GM12878 (cell line): ENCODE measurements around the gene RYR2. TPM values are rescaled to one million over a fixed set of nuclear protein-coding genes. Genes with fewer than 3 reads are reported as not detected.

ENCODE experiments used
- ATAC-seq: fragments of 200-7000 bp; cut with Tn5 transposase; 3 replicates; pipeline ENCODE4 v1.9.1; 2020; ENCODE audit warnings: mild to moderate bottlenecking, moderate library complexity
- BruUV-seq: library from RNA; stranded (reverse); fragments of 400-500 nt; replicated peaks from 2 replicates; lab custom pipeline; 2021; lab: Mats Ljungman, UMichigan
- CTCF ChIA-PET: fragments of 300-600 bp; sonication (Branson Sonifier 250); formaldehyde crosslinking; extraction: SDS; loops from one replicate; lab custom pipeline; 2021; ENCODE audit warnings: inconsistent platforms; lab: Yijun Ruan, JAX
- POLR2A ChIA-PET: fragments of 350-600 bp; formaldehyde crosslinking; extraction: SDS; loops from one replicate; lab custom pipeline; 2021; ENCODE audit warnings: inconsistent platforms; lab: Charles Lee
- RAD21 ChIA-PET: fragments of 300-600 bp; sonication (Branson Sonifier 250); formaldehyde crosslinking; loops from one replicate; lab custom pipeline; 2023; ENCODE audit warnings: antibody characterized with exemption; ENCODE audit not compliant: unreplicated experiment; lab: Charles Lee
- SMC1A ChIA-PET: fragments of 300-600 bp; sonication (Branson Sonifier 250); formaldehyde crosslinking; loops from one replicate; lab custom pipeline; 2023; ENCODE audit not compliant: unreplicated experiment, uncharacterized antibody; lab: Charles Lee
- DNase-seq: peaks from one replicate; pipeline ENCODE4 v3.0.0-alpha.2; 2011; ENCODE audit warnings: low read depth, low spot score
- FAIRE-seq: peaks from 3 replicates; lab custom pipeline; 2011; peaks lifted over from hg19 to GRCh38; lab: Jason Lieb, UNC
- H2AFZ ChIP-seq: 2 replicates; pipeline ENCODE4 v1.6.0; 2011; ENCODE audit warnings: low read depth, low read length, control low read depth; ENCODE audit not compliant: control insufficient read depth
- H3K27ac ChIP-seq: 2 replicates; pipeline ENCODE4 v1.5.1; 2011; ENCODE audit warnings: control low read depth; ENCODE audit not compliant: control insufficient read depth, insufficient read depth
- H3K27me3 ChIP-seq, 2 experiments: replicated peaks in 1 of 2; 2 replicates each; pipeline versions ENCODE4 v1.6.0 to v1.6.1; 2011; ENCODE audit warnings: low read length in 1 of 2; ENCODE audit not compliant: control insufficient read depth in 2 of 2, insufficient read depth in 2 of 2
- H3K36me3 ChIP-seq, 2 experiments: 2 replicates each; pipeline ENCODE4 v1.5.1; 2011; ENCODE audit warnings: low read length in 1 of 2; ENCODE audit not compliant: control insufficient read depth in 2 of 2, insufficient read depth in 2 of 2
- H3K4me1 ChIP-seq: 2 replicates; pipeline ENCODE4 v1.6.1; 2011; ENCODE audit warnings: mild to moderate bottlenecking, low read length, moderate library complexity, mixed read lengths; ENCODE audit not compliant: control insufficient read depth, insufficient read depth
- H3K4me2 ChIP-seq: 2 replicates; pipeline ENCODE4 v1.6.0; 2011; ENCODE audit warnings: control low read depth; ENCODE audit not compliant: control insufficient read depth, insufficient read depth
- H3K4me3 ChIP-seq: fragments of 200-600 bp; sonication (generic); 2 replicates; pipeline ENCODE4 v1.5.1; 2016
- H3K79me2 ChIP-seq: 2 replicates; pipeline ENCODE4 v1.6.0; 2011; ENCODE audit warnings: low read length; ENCODE audit not compliant: control insufficient read depth, insufficient read depth
- H3K9ac ChIP-seq: 2 replicates; pipeline ENCODE4 v1.8.0; 2011; ENCODE audit warnings: low read length, control low read depth, mixed read lengths; ENCODE audit not compliant: control insufficient read depth, insufficient read depth
- H3K9me3 ChIP-seq: replicated peaks from 3 replicates; pipeline ENCODE4 v1.5.1; 2011; ENCODE audit warnings: mild to moderate bottlenecking, low read length; ENCODE audit not compliant: control insufficient read depth, insufficient read depth
- H4K20me1 ChIP-seq: 2 replicates; pipeline ENCODE4 v1.6.0; 2011; ENCODE audit not compliant: control insufficient read depth, insufficient read depth
- EP300 ChIP-seq, 2 experiments: fragments of 150-350 bp in 1 of 2; IDR thresholded peaks; 2 replicates each; pipeline ENCODE4 v1.6.1; 2011 to 2012; ENCODE audit warnings: low read depth in 2 of 2, low read length in 2 of 2, borderline replicate concordance in 1 of 2, improper control_type of control experiment in 1 of 2, inconsistent platforms in 1 of 2; ENCODE audit not compliant: control insufficient read depth in 1 of 2
- ESRRA ChIP-seq: IDR thresholded peaks from 2 replicates; pipeline ENCODE4 v1.6.1; 2012; ENCODE audit warnings: mild to moderate bottlenecking, low read length, improper control_type of control experiment
- JUNB ChIP-seq: IDR thresholded peaks from 2 replicates; pipeline ENCODE4 v1.6.1; 2016; ENCODE audit warnings: antibody characterized with exemption, mild to moderate bottlenecking
- KLF5 ChIP-seq: fragments of 450-650 bp; IDR thresholded peaks from 2 replicates; pipeline ENCODE4 v1.6.1; 2014; ENCODE audit warnings: mild to moderate bottlenecking; ENCODE audit not compliant: partially characterized antibody
- LARP7 ChIP-seq: fragments of 450-650 bp; IDR thresholded peaks from 2 replicates; pipeline ENCODE4 v1.6.1; 2017; ENCODE audit warnings: mild to moderate bottlenecking
- MYC ChIP-seq: IDR thresholded peaks from 2 replicates; pipeline ENCODE4 v1.6.1; 2011; ENCODE audit warnings: mild to moderate bottlenecking, low read length, moderate library complexity, inconsistent platforms; ENCODE audit not compliant: insufficient read depth, insufficient replicate concordance, insufficient read length, severe bottlenecking
- RELA ChIP-seq: fragments of 450-650 bp; IDR thresholded peaks from 2 replicates; pipeline ENCODE4 v1.8.0; 2014; ENCODE audit warnings: borderline replicate concordance; ENCODE audit not compliant: partially characterized antibody
- SUPT20H ChIP-seq: IDR thresholded peaks from 2 replicates; pipeline ENCODE4 v1.6.1; 2011; ENCODE audit warnings: low read depth, mild to moderate bottlenecking, low read length, moderate library complexity, borderline replicate concordance; ENCODE audit not compliant: control insufficient read depth
- in situ Hi-C: fragments of 300-500 bp; cut with MboI; formaldehyde crosslinking; loops from 9 replicates; pipeline ENCODE4 v1.14.3; 2018; ENCODE audit warnings: mixed read lengths
- intact Hi-C: fragments of 100-400 bp; cut with micrococcal nuclease; formaldehyde crosslinking; loops from one replicate; pipeline ENCODE4 v1.14.2; 2022; ENCODE audit not compliant: unreplicated experiment
- polyA plus RNA-seq, 11 experiments: library from polyadenylated mRNA; depleted of rRNA in 4 of 11; unstranded in 6 of 11; stranded (reverse) in 5 of 11; fragments of >200 nt; fragmentation: Nextera tagmentation in 4 of 11; fragmentation: Illumina TruSeq in 1 of 11; extraction: Ambion mirVana in 4 of 11; extraction: Trizol in 1 of 11; gene quantifications; 1 replicate in 1 of 11; 2 replicates in 10 of 11; pipeline versions ENCODE4 v1.2.1 to v1.2.3, GENCODE V29; 2011 to 2016; ENCODE audit warnings: inconsistent platforms in 2 of 11, missing spikeins in 2 of 11, low read depth in 1 of 11
- total RNA-seq, 4 experiments: library from RNA; depleted of rRNA in 3 of 4; stranded (reverse); fragments of >200 nt in 3 of 4; fragmentation: Illumina TruSeq in 1 of 4; extraction: Trizol in 1 of 4; gene quantifications; 2 replicates each; pipeline versions ENCODE4 v1.2.1 to v1.2.3, GENCODE V29; 2013 to 2021
- TF ChIP-seq, protein P1 (sequence below): fragments of 150-350 bp; IDR thresholded peaks from 2 replicates; pipeline ENCODE4 v1.6.1; 2014; ENCODE audit warnings: mild to moderate bottlenecking, low read depth, low read length

The RYR2 gene
- total and polyA plus RNA-seq, 10 of the 15 experiments (the other 5 are each of a cell fraction or from before 2014, with no cell fraction given): 0.01 to 0.04 TPM; not detected in 8

DNA sequence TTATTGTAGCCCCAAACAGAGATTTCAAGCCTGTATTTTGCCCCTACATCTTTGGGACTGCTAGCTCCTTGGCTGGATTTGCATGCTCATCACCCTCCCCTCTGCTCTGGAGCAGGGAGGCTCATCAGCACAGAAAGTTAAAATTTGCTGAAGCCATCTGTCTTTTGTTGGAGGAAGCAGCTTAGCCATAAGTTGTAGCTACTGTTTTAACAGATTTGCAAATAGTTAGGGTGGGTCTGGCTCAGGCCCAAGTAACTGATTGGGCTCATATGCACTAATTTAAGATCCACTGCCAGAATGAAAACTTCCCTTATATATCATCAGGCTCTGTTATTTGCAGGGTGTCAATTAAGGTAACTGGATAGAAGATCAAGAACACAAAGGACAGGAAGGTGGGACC is 541.8 kb downstream of the RYR2 start:
- H3K27me3 ChIP-seq: no peaks in the 10 kb centered on the region
- H3K27ac ChIP-seq: no peak overlapping the region
- ChIA-PET SMC1A (no interaction called here), CTCF (interaction anchor here (0.6 to 1.0 kb wide), 2 partner anchors 21 to 1050 kb away, joined by 3 to 4 read pairs; no protein-coding TSS in a partner anchor), POLR2A (no interaction called here), RAD21 (no interaction called here)
- FAIRE-seq: no peak
- H3K79me2 ChIP-seq: no peaks in the 10 kb centered on the region
- H3K4me2 ChIP-seq: no peak overlapping the region
- in situ Hi-C loops (no loop called here), intact Hi-C loops (no loop called here)
- BruUV-seq: no TSS peak
- no peaks in the 10 kb centered on the region for H3K4me1 ChIP-seq
- no peaks in the 10 kb centered on the region for H3K36me3 ChIP-seq
- no peak for ATAC-seq
- H4K20me1 ChIP-seq: no peaks in the 10 kb centered on the region
- no peak for DNase-seq
- no peak overlapping the region for H3K4me3 ChIP-seq
- no peak overlapping the region for H2AFZ ChIP-seq
- TF ChIP-seq MYC (no peak), JUNB (no peak), SUPT20H (no peak), KLF5 (no peak), ESRRA (no peak), RELA (no peak), LARP7 (no peak), EP300 (IDR thresholded peaks at IDR 0.05; ENCODE audit: borderline replicate concordance in 1 of 2, control insufficient read depth in 1 of 2, low read depth in 2 of 2, low read length in 2 of 2) (no peak)
- TF ChIP-seq, protein P1, sequence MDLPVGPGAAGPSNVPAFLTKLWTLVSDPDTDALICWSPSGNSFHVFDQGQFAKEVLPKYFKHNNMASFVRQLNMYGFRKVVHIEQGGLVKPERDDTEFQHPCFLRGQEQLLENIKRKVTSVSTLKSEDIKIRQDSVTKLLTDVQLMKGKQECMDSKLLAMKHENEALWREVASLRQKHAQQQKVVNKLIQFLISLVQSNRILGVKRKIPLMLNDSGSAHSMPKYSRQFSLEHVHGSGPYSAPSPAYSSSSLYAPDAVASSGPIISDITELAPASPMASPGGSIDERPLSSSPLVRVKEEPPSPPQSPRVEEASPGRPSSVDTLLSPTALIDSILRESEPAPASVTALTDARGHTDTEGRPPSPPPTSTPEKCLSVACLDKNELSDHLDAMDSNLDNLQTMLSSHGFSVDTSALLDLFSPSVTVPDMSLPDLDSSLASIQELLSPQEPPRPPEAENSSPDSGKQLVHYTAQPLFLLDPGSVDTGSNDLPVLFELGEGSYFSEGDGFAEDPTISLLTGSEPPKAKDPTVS: no peak
- no peaks in the 10 kb centered on the region for H3K9me3 ChIP-seq
- H3K9ac ChIP-seq: no peak overlapping the region
